HG03521 (cell line): Measurements from ENCODE around the gene ANKRD33.

Experiments
- ATAC-seq: cut with Tn5 transposase; IDR thresholded peaks from one replicate; pipeline ENCODE4 v1.9.1; 2021; ENCODE audit warnings: mild to moderate bottlenecking, moderate library complexity; ENCODE audit not compliant: unreplicated experiment

ANKRD33 gene

DNA sequence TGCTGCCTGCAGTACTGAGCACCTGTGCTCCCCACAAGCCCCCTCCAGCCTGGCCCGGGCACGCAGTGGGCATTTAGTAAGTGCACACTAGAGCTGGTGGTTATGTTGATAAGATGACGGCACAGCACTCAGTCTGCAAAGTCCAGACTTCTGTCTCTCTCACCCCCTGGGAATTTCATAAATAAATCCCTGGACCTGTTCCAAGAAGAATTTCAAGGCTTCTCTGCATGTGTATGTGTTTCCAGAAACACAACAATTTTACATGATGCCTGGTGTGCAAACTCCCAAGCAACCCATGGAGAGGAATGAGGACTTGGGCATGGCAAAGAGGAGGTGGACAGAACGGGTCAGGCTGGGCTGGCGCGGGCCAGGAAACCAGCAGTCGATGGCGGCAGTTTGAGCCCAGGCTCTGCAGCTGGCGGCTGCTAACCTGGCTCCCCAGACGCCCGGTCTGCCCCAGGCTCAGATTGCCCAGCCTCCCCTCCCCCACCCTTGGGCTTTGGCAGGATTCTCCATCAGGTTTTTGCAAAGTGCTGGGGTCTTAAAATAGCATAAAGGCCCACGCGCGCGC lies 53.2 kb downstream of the ANKRD33 start:
- no peak for ATAC-seq
